ENCODE results near the gene TTLL10.

GRCh38 chr1:1148061-1148460 lies 25.6 kb upstream of the TTLL10 start:
- TF ChIP-seq CTCF (IDR thresholded peaks at IDR 0.05; ENCODE audit: insufficient read depth, low read length, poor library complexity, severe bottlenecking): no peak
- TF ChIP-seq EZH2phosphoT487 (conservative IDR thresholded peaks at IDR 0.05; ENCODE audit: low read length): no peak
